Lower lobe of right lung (tissue), 2 donors: Measurements from ENCODE around the gene KIAA1217. TPM values are rescaled to one million over a fixed set of nuclear protein-coding genes. Genes with fewer than 3 reads are reported as not detected.

ENCODE experiments used
- ATAC-seq, 2 donors: fragments of 200-7000 bp; cut with Tn5 transposase; one replicate each; pipeline ENCODE4 v1.9.1; 2020 to 2022; ENCODE audit warnings: mild to moderate bottlenecking in 2 of 2, moderate library complexity in 2 of 2
- DNase-seq: peaks from one replicate; pipeline ENCODE4 v3.0.0-alpha.2; 2020
- H3K27ac ChIP-seq: fragments of 200-600 bp; one replicate; pipeline ENCODE4 v1.8.0; 2022
- H3K27me3 ChIP-seq: fragments of 200-600 bp; one replicate; pipeline ENCODE4 v1.8.0; 2022; ENCODE audit warnings: low read depth
- H3K36me3 ChIP-seq: fragments of 200-600 bp; one replicate; pipeline ENCODE4 v1.8.0; 2022; ENCODE audit warnings: mild to moderate bottlenecking
- H3K4me1 ChIP-seq: fragments of 200-600 bp; one replicate; pipeline ENCODE4 v1.8.0; 2022
- H3K4me3 ChIP-seq: fragments of 200-600 bp; one replicate; pipeline ENCODE4 v1.8.0; 2022; ENCODE audit warnings: mild to moderate bottlenecking
- H3K9me3 ChIP-seq: fragments of 200-600 bp; one replicate; pipeline ENCODE4 v1.8.0; 2022
- CTCF ChIP-seq: fragments of 200-600 bp; IDR thresholded peaks from one replicate; pipeline ENCODE4 v1.8.0; 2022; ENCODE audit warnings: antibody characterized with exemption, mild to moderate bottlenecking
- intact Hi-C: fragments of 100-400 bp; cut with DNase I; formaldehyde crosslinking; loops from one replicate; pipeline ENCODE4 v1.11.0; 2022
- total RNA-seq: library from RNA; stranded (reverse); fragmentation: NEBNext Ultra II Directional; extraction: Animal tissue kit (Norgen Biotek cat#: 25700); gene quantifications from one replicate; pipeline ENCODE4 v1.2.1, GENCODE V29; 2021
- donor health status: DM: no; HTN: yes; CAD: no; lungs with severe emphysema.

Gene KIAA1217
- total RNA-seq, 1 donor from 2014 or later, result 37.2 TPM

GRCh38 chr10:24277771-24278170, 68.8 kb downstream of the KIAA1217 start:
- Histone ChIP-seq H3K27ac (peak overlapping the region; percentile 4), H3K4me1 (no peaks in the 10 kb centered on the region), H3K27me3 (no peaks in the 10 kb centered on the region), H3K4me3 (no peak overlapping the region), H3K36me3 (no peaks in the 10 kb centered on the region), H3K9me3 (no peaks in the 10 kb centered on the region)
- no peak for DNase-seq
- TF ChIP-seq CTCF, result no peak
- peak in 1 of 2 donors; percentile 38 for ATAC-seq
- intact Hi-C loops, result no loop called here

GRCh38 chr10:24278176-24278889, 69.4 kb downstream of the KIAA1217 start:
- no peaks in the 10 kb centered on the region for H3K9me3 ChIP-seq
- peak overlapping the region; percentile 4 for H3K27ac ChIP-seq
- no peak overlapping the region for H3K4me3 ChIP-seq
- intact Hi-C loops, result no loop called here
- H3K36me3 ChIP-seq, result no peaks in the 10 kb centered on the region
- H3K27me3 ChIP-seq, result no peaks in the 10 kb centered on the region
- ATAC-seq, result peak in 1 of 2 donors; percentile 11
- H3K4me1 ChIP-seq, result no peaks in the 10 kb centered on the region
- DNase-seq, result no peak
- TF ChIP-seq CTCF, result no peak

- no peaks in the 10 kb centered on the region for H3K36me3 ChIP-seq
- H3K9me3 ChIP-seq, result no peaks in the 10 kb centered on the region
- ATAC-seq (no peak), DNase-seq (no peak)
- H3K4me3 ChIP-seq, result no peak overlapping the region
- H3K4me1 ChIP-seq, result no peaks in the 10 kb centered on the region
- no peak for TF ChIP-seq CTCF
- H3K27ac ChIP-seq, result no peak overlapping the region
- intact Hi-C loops, result no loop called here
- no peaks in the 10 kb centered on the region for H3K27me3 ChIP-seq
Observed at GRCh38 chr10:24279166-24279565, 70.2 kb downstream of the KIAA1217 start.

GRCh38 chr10:24287559-24288195, 78.7 kb downstream of the KIAA1217 start:
- Histone ChIP-seq H3K27me3 (no peaks in the 10 kb centered on the region), H3K27ac (no peak overlapping the region), H3K4me3 (no peak overlapping the region), H3K36me3 (no peaks in the 10 kb centered on the region), H3K9me3 (no peaks in the 10 kb centered on the region), H3K4me1 (peaks cover 4% of the 10 kb centered on the region)
- no peak for ATAC-seq
- no peak for DNase-seq
- no peak for TF ChIP-seq CTCF
- intact Hi-C loops, result no loop called here

- H3K36me3 ChIP-seq, result no peaks in the 10 kb centered on the region
- H3K9me3 ChIP-seq, result no peaks in the 10 kb centered on the region
- TF ChIP-seq CTCF, result no peak
- intact Hi-C loops, result no loop called here
- DNase-seq (no peak), ATAC-seq (no peak)
- no peaks in the 10 kb centered on the region for H3K27me3 ChIP-seq
- H3K4me1 ChIP-seq, result peaks cover 4% of the 10 kb centered on the region
- H3K4me3 ChIP-seq, result no peak overlapping the region
- no peak overlapping the region for H3K27ac ChIP-seq
Observed at GRCh38 chr10:24288581-24288980, 79.6 kb downstream of the KIAA1217 start.
